HG02588 (cell line): ENCODE measurements around the gene VSIR.

Experiments
- ATAC-seq: cut with Tn5 transposase; IDR thresholded peaks from one replicate; pipeline ENCODE4 v1.9.1; 2021; ENCODE audit warnings: mild to moderate bottlenecking, moderate library complexity; ENCODE audit not compliant: unreplicated experiment

Gene VSIR

DNA sequence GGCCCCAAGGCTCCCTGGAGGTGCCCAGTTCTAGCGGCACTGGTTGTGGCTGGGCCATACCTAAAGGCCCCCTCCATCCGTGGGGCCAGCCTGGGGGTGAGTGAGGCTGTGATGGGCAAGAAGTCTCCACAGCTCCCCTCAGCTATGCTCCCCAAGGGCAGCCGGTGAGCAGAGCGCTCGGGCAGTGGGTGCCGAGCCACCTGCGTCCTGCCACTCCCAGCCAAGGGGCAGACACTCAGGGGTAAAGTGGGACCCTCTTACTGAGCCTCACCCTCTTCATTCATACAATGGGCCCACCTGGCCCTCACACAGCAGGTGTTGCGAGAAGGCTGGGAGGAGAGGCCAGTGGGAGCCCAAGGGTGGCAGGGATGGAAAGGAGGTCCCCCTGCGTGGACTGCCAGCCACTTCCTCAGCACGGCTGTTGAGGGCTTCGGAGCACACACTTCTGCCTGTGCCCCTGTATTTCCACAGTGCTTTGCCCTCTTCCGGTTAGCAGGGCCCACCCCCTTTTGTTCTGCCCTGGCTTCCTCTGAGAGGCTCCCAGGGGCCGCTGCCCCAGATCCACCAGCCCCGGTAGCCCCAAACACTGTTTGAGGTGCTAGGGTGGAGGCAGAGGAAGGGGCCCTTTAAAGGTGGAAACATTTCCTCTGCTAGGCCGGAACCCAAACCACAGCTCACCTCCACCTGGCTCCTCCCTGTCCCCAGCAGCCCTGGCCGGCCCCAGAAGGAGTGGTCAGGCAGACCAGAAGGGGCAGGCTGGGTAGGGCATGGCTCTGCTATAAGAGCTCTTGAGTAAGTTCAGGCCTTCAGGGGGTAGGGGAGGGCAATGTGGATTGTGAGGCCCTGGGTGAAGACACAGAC is 37.4 kb downstream of the VSIR start:
- no peak for ATAC-seq

DNA sequence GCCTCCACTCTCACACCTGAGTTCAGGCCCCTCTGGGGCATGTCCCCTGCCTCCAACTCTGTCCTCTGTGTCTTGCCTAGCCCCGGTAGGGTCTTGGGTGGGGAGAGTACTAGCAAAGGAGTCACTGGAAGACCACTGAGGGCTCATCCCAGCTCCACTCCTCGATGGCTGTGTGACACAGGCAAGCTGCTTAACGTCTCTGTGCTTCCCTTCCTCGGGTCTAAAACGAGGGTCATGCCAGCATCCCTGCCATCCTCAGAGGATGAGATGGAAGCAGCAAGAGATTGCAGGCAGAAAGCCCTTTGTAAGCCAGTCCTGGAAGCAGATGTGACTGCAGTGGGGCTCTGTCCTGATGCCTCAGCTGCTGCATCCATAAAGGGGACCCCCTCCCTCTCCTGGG is 38.5 kb downstream of the VSIR start:
- ATAC-seq = no peak

DNA sequence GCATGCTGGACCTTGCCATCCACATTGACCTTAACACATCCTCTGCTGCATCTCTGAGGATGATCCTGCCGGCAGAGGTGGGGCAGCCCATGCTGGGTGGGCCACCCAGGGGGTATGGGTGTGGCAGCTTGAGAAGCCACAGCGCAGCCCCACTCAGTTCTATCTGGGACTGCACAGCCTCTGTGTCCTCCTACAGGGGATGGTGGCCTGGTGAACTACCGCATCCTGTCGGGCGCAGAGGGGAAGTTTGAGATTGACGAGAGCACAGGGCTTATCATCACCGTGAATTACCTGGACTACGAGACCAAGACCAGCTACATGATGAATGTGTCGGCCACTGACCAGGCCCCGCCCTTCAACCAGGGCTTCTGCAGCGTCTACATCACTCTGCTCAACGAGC is 41.5 kb downstream of the VSIR start:
- ATAC-seq = no peak

DNA sequence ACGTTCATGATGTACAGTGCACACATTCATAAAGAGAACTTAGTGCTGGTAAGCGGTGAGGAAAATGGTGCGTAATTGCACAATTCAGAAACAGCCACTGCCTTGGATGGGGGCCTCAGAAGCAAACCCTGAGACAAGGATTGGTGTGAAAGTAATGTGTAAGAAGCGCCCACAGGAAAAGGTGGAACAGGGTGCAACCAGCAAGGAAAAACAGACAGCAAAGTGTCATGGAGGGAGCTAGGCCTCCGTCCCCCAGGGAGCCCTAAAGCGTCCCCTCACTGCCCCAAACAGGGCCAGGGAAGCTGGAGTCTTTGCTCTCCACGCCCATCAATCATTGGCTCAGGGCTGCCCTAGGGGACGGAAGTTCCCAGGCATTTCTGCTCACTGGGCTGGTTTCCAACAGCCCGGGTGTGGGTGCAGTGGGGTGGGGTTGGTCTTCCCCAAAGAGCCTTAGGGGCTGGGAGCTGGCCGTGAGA is 44.1 kb downstream of the VSIR start:
- no peak for ATAC-seq

GRCh38 chr10:71727738-71728737 is 45.3 kb downstream of the VSIR start:
- peak; percentile 54 for ATAC-seq

GRCh38 chr10:71727105-71727737 is 46.1 kb downstream of the VSIR start:
- ATAC-seq = peak; percentile 46

DNA sequence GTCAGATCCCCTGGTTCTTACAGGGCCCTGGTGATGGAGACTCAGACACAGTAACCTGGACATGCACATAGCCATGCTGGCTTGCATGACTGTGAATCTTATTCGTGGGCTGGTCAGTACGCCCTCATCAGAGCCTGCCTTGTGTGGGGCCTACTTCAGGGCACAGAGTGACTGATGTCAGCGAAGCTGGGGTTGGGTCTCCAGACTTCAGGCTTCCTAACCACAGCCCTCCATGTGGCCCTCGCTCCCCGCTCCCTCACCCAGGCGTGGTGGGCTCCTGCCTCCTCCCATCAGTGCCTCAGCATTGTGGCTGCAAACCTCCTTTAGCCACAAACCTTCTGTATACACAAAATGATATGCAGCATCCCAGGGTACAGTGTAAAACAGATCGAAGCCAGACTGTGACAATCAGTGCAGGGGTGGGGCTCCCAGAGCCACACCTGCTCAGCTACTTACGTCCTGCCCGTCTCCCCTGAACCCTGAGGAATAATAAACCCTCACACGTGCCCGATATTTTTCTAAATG is 46.7 kb downstream of the VSIR start:
- ATAC-seq = no peak

DNA sequence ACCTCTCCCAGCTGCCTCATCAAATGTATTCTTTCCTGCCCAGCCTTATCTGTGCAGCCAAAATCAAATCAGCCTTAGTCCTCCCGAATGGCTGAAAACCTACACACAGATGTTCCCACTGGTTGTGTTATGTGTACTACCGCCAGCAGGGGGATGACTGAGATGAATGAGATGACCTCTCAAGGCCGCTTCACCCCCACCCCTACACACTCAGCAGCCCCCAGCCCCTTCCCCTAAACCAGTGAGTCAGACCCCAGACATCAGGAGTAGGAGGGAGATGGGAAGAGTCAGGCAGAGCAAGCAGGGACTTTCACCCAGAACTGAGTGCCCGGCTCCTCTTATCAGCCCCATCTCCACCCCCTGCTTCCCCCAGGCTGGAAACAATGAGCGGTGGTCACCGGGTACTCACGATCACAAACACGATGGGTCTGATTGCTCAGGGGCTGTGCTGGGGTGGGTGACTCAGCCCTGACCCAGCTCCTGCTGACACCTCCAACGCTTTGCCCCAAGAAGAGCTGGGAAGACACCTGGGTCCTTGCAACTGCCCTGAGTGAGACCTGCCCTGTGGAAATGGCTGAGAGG is 47.2 kb downstream of the VSIR start:
- no peak for ATAC-seq

DNA sequence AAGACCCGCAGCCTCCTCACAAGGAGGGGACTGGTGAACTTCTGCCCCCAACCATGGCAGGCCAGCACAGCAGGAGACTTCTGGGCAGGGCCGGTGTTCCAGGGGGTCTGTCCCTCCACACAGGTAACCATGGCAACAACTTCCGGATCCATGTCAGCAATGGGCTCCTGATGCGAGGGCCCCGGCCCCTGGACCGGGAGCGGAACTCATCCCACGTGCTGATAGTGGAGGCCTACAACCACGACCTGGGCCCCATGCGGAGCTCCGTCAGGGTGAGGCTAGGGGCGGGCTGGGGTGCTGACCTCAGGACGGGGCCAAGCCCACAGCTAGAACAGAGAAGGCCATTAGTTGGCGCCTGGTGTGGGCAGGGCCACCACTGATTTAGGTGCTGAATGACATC is 48.1 kb downstream of the VSIR start:
- ATAC-seq = no peak

DNA sequence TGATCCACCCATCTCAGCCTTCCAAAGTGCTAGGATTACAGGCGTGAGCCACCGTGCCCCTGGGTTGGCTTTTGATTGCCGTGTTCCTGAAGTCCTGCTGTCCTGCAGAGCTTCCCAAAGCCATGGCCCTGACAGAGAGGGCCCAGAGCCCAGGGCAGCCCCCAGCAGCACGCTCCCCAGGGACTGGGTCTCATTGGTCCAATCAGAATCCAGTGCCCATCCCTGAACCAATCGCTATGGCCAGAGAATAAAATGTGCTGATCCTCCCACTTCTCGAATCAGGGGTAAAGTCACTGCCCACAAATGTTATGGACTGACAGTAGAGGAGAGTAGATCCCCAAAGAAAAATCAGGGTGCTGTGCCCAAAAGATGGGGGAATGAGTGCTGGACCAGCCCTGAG is 48.8 kb downstream of the VSIR start:
- no peak for ATAC-seq

GRCh38 chr10:71723311-71723710 is 50.0 kb downstream of the VSIR start:
- no peak for ATAC-seq

- ATAC-seq = no peak
Measured at GRCh38 chr10:71722849-71723248, 50.5 kb downstream of the VSIR start.

DNA sequence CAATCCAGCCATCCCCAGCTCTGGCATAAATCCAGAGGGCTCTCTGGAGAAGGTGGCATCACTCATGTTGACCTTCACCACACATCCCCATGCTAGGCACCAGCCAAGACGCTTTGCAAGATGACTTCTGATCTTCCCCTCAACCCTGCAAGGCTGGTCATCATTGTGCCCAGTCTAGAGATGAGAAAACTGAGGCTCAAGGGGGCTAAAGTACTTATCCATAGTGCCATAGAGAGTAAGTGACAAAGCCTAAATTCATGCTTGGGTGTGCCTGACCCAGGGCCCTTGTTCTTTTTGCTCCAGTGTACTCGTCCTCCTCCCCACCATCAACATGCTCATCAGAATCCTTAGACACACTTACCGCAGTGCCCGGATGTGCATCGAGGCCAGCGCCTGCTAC is 52.0 kb downstream of the VSIR start:
- ATAC-seq = no peak

DNA sequence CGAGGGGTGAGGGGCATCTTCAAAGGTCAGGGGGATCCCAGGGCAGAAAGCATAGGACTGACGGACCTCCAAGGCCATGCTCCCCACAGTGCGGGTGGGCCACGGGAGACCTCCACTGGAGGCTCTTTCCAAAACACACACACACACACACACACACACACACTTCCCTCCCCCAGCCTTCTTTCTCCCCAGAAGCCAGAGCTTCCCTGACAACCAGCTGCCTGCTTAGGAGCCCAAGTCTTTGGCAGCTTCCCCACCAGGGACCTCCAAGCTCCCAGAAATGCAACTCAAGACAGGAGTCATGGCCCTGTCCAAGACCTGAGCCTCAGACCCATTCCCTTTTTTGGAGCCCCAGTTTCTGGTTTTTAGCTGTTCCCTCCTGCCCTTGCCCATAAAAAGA is 53.0 kb downstream of the VSIR start:
- ATAC-seq = no peak

- no peak for ATAC-seq
Measured at GRCh38 chr10:71719464-71720201, 53.7 kb downstream of the VSIR start, which contains the start of gene C10orf105. Gene C10orf105 (minus strand): TSS chr10:71719778. CDS start chr10:71716337, 3,441 bp downstream.

DNA sequence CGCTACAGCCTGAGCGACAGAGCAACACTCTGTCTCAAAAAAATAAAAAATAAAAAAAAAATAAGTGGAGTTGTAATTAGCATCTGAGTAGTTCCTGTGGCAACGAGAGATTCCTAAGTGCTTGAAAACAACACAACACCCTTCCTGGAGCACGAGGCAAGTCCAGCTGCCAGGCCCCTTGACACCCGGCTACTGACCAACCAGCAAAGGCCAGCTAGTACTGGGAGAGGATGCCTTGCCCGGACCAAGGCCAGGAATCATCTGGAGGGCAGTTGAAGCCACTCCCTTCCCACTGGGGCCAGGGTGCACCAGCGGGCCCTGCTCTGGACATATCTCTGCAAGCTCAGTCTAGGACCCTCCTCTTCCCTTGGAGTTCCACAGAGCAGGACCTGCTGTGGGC is 54.3 kb downstream of the VSIR start:
- no peak for ATAC-seq

DNA sequence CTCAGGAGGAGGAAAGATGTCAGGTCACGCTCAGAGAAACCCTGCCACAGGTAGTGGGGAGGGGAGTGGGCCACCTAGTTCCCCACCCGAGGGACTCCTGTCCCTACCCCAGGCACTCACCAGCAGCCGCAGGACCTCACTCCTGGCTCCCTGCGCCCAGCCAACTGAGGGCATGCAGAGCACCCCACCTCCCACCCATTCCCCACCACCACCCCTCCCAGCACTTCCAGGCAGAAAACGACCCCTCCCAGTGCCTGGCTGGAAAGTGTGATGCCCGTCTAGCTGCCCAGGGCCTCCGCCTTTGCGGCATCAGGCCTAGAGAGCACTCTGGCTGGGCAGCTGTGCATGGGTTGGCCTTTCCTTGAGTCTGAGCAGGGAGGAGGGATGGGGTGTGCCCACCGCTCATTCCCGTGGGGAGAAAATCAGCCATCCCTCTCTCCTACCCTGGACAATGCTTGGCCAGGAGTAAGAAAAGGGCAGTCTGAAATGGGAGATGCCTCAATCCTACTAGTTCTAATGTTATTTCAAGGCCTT is 55.1 kb downstream of the VSIR start:
- ATAC-seq = no peak

DNA sequence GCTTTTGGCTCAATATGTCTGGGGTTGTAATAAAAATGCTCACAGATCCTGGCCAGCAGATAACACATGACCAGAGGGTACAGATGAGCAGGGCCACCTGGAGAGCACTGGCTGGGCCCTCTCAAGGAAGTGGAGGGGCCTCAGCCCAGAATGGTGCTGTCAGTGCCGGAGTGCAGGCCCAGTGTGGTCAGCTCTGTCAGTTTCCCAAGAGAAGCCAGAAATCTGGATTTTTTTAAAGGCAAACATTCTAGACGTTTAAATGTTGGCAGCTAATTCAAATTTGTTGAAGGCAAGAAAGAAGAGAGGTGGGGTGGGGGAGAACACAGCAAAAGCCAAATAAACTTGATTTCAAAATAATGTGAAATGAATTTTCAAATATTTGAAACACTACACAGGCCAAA is 55.8 kb downstream of the VSIR start:
- ATAC-seq = no peak

GRCh38 chr10:71717056-71717455 is 56.3 kb downstream of the VSIR start:
- no peak for ATAC-seq
